NT2/D1 (cell line): ENCODE results near the gene PRPF40B.

ENCODE experiments used
- DNase-seq: peaks from one replicate; pipeline ENCODE4 v3.0.0-alpha.2; 2011; ENCODE audit warnings: low read depth, low spot score
- H3K27me3 ChIP-seq: 2 replicates; pipeline ENCODE4 v1.6.0; 2011; ENCODE audit warnings: mild to moderate bottlenecking; ENCODE audit not compliant: insufficient read length, insufficient read depth
- H3K36me3 ChIP-seq: 2 replicates; pipeline ENCODE4 v1.6.1; 2011; ENCODE audit warnings: mild to moderate bottlenecking, low read length, mixed read lengths; ENCODE audit not compliant: insufficient read depth, insufficient read length
- H3K4me1 ChIP-seq: 2 replicates; pipeline ENCODE4 v1.5.1; 2011; ENCODE audit not compliant: insufficient read depth, insufficient read length
- H3K4me3 ChIP-seq: 2 replicates; pipeline ENCODE4 v1.5.1; 2011; ENCODE audit warnings: low read depth; ENCODE audit not compliant: insufficient read length
- H3K9ac ChIP-seq: 2 replicates; pipeline ENCODE4 v1.6.0; 2011; ENCODE audit warnings: low read depth; ENCODE audit not compliant: insufficient read length
- H3K9me3 ChIP-seq: 2 replicates; pipeline ENCODE4 v1.5.1; 2011; ENCODE audit warnings: mild to moderate bottlenecking, low read length; ENCODE audit not compliant: insufficient read depth
- SUZ12 ChIP-seq: IDR thresholded peaks from 2 replicates; pipeline ENCODE4 v1.6.1; 2011; ENCODE audit not compliant: insufficient read length, insufficient read depth; ENCODE audit errors: extremely low read depth
- YY1 ChIP-seq: IDR thresholded peaks from 2 replicates; pipeline ENCODE4 v1.6.1; 2011; ENCODE audit not compliant: insufficient read length, insufficient read depth
- ZNF274 ChIP-seq: IDR thresholded peaks from 2 replicates; pipeline ENCODE4 v1.6.1; 2011; ENCODE audit warnings: mild to moderate bottlenecking, low read depth, low read length

The PRPF40B gene

DNA sequence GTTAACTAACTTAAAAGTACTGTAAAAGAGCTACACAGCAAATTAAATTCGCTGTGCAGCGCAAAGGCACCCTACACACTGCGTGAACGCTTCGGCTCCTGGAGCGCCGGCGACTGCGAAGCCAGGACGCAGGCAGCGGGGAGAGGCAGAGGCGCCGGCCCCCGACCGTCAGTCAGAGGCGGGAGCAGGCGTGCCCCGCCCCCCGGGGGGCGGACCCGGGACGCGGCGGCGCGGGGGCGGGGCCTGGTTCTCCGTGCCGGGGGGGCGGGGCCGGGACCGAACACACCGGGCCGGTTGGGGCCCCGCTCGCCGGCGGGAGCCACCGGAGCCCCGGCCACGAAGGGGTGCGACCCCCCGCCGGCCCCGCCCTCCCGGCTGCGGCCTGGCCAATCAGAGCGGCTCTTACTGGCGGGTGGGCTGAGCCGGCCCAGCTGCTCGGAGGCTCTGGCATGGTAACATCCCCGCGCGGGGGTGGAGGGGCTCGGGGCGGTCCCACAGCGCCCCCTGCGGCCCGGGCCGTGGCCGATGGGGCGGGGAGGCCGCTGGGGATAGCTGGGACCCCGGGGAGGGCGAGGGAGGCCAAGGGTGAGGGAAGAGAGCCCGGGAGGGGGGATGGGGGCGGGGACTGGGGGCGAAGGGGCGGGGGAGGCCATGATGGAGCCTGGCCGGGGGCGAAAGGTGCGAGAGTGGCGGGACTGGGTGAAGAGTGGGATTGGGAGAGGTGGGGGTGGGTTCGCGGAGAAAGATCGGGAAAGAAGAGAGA is at the start of gene PRPF40B:
Gene PRPF40B (plus strand): TSS at position 420 of the 763 bp plus-strand sequence. CDS start 30 bp downstream, at position 450.
- peak within 1 kb of the TSS; percentile 90 for H3K9ac ChIP-seq
- H3K27me3 ChIP-seq: peaks cover 18% of the 10 kb centered on the region
- no peaks in the 10 kb centered on the region for H3K9me3 ChIP-seq
- TF ChIP-seq YY1 (no peak), ZNF274 (no peak), SUZ12 (no peak)
- no peaks in the 10 kb centered on the region for H3K4me1 ChIP-seq
- peak; percentile 77 for DNase-seq
- peak within 1 kb of the TSS; percentile 66 for H3K4me3 ChIP-seq
- H3K36me3 ChIP-seq: no peaks in the 10 kb centered on the region

DNA sequence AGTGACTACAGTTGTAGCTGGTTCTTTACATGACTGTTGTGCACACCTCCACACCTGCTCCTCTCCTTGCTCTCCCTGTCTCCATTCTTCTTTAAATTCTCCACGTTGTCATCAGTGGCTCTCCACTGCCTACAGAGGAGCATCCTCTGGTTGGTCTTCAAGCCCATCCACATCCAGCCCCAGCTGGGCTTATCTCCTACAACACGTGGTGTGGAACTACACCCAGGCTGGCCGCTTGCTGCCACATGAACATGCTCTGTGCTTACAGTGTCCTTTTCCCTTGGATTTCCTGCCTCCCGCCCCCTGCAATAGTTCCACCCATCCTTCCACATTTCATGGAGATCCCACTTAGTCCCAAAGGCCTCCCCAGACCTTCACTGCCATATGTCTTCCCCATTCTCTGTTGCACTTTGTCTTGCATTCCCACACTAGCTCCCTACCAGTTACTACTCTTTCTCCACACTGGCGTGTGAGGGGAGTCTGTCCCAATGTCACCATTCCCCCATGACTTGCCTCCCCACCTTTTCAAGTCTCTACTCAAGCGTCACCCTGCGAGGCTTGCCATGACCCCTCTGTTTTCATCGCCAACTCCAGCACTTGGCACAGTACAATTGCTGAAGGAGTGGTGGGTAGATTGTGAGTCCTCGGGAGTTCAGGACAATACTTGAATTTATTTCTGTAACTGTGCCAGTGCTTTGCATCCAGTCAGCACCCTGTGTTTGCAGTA is 45.6 kb upstream of the PRPF40B start:
- Histone ChIP-seq H3K4me1 (peaks cover 8% of the 10 kb centered on the region), H3K27me3 (no peaks in the 10 kb centered on the region), H3K36me3 (peaks cover 27% of the 10 kb centered on the region)

DNA sequence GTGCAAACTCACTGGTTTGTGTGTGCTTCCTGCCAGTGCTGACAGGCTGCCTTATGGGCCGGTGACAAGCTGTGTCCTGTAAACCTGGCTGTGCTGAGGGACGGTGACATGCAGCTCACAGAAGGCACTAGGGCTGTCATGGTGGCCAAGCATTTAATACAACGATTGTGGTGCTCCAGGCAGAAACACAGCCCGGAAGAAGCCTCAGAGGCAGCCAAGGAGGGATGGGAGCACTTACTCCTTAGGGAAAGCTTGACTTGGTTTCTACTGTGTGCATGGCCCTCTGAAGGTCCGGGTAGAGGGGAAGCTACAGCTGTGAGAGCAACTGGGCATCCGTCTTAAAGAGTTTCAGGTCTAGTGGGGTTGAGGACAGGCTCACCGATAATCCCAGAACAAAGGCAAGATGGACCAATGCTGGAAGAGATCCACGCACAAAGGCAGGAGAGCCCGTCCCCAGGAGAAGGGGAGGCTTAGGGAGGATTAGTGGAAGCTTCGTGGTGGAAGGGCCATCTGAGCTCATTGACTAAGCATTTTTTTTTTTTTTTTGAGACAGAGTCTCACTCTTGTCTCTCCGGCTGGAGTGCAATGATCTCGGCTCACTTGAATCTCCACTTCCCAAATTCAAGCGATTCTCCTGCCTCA is 44.8 kb upstream of the PRPF40B start:
- H3K4me3 ChIP-seq: no peak overlapping the region
- no peak overlapping the region for H3K9ac ChIP-seq
- no peaks in the 10 kb centered on the region for H3K9me3 ChIP-seq
- H3K27me3 ChIP-seq: no peaks in the 10 kb centered on the region
- H3K4me1 ChIP-seq: peaks cover 8% of the 10 kb centered on the region
- peaks cover 28% of the 10 kb centered on the region for H3K36me3 ChIP-seq
- no peak for DNase-seq
- TF ChIP-seq SUZ12 (no peak), YY1 (no peak), ZNF274 (no peak)

More for the DNA sequence above, 45.6 kb upstream of the PRPF40B start:
- TF ChIP-seq ZNF274: no peak
- no peak for TF ChIP-seq SUZ12
- TF ChIP-seq YY1: no peak
- DNase-seq: no peak
- Histone ChIP-seq H3K9me3 (no peaks in the 10 kb centered on the region), H3K4me3 (no peak overlapping the region), H3K9ac (no peak overlapping the region)

DNA sequence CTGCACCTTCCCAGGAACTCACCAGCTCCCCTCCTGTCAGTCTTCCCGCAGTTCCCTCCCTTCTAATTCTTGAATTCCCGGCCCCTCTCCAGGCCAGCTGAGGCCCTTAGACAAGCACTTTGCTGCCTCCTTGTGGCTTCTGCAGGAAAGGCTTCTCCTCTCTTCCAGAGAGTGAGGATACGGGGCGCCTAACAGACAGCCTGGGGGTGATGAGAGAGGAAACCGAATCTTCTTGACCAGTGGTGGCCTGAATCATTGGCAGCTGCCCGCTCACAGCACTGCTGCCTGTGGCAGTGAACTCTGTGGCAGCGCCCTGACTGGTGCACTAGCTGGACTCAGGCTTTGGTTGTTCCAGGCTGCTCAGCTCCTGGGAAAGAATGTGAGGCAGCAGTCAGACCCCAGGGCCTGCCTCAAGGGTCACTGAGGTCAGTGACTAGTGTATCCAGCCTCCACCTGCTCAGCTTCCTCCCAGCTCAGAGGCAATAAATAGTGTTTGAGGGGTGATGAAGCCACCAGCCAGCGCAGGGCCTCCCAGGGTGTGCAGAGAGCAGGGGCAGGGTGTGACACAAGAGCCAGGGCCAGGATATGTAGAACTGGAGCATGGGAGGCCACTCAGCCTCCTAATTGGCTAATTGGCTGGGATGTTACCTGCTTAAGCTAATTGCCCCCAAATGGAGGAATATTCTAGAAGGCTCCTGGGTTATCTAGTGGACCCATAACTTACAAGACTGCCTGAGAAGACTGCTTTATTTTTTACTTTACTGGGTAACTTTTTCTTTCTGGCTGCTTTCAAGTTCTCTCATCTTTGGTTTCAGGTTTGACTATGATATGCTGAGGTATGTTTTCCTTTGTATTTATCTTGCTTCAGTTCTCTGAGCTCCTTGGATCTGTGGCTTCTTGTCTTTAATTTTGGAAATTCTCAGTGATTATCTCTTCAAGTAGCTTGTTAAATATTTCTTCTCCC is 42.5 kb upstream of the PRPF40B start:
- H3K36me3 ChIP-seq: peaks cover 31% of the 10 kb centered on the region
- H3K9ac ChIP-seq: peak overlapping the region; percentile 36
- peaks cover 14% of the 10 kb centered on the region for H3K4me1 ChIP-seq
- peak; percentile 90 for DNase-seq
- H3K9me3 ChIP-seq: no peaks in the 10 kb centered on the region
- H3K4me3 ChIP-seq: no peak overlapping the region
- H3K27me3 ChIP-seq: no peaks in the 10 kb centered on the region
- no peak for TF ChIP-seq SUZ12

DNA sequence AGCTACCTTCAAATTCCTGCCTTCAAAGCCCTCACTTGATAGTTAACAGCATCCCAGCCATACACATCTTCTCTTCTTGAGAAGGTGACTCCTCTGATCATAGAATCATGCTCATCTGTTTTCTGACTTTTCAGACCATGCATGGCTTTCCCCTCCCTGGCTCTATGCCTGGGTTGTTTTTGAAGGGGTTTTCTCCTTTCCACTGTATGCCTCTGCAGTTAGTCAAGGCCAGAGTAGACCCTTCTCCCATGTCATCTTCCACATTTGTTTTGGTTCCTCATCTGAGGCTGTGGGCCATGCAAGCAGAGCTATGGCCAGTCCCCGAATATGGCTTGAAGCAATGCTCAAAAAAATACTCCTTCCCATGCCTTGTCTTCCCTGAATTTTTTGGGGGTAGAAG is 41.2 kb upstream of the PRPF40B start:
- Histone ChIP-seq H3K9me3 (no peaks in the 10 kb centered on the region), H3K4me1 (peaks cover 15% of the 10 kb centered on the region), H3K27me3 (no peaks in the 10 kb centered on the region), H3K36me3 (peaks cover 29% of the 10 kb centered on the region), H3K9ac (no peak overlapping the region), H3K4me3 (no peak overlapping the region)
- no peak for DNase-seq
- TF ChIP-seq SUZ12 (no peak), YY1 (no peak), ZNF274 (no peak)

DNA sequence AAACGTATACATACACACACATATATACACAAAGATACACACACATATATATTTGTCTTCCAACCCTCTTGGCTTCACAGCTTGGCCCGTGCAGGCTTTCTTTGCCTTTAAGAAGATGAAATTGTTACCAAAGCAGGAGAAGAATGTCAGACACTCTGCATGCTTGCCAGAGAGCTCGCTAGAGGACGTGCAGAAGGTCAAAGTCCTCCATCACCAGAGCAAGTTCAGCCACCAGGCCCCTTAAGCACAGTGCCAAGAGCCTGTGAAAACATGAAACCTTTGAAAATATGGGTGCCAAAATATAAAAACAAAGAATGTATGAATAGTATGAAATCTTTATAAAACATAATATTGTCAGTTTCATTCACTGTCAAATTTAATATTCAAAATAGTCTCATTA is 40.5 kb upstream of the PRPF40B start:
- Histone ChIP-seq H3K4me3 (no peak overlapping the region), H3K36me3 (peaks cover 34% of the 10 kb centered on the region), H3K9ac (no peak overlapping the region), H3K27me3 (no peaks in the 10 kb centered on the region), H3K4me1 (peaks cover 15% of the 10 kb centered on the region), H3K9me3 (no peaks in the 10 kb centered on the region)
- TF ChIP-seq ZNF274: no peak
- TF ChIP-seq YY1: no peak
- TF ChIP-seq SUZ12: no peak
- DNase-seq: no peak
